ENCODE results near the gene NRARP. TPM values are rescaled to one million over a fixed set of nuclear protein-coding genes. Genes with fewer than 3 reads are reported as not detected.
"Not testable (repeated sequence)": the region's sequence is repeated elsewhere in the genome, so short reads cannot be mapped to it uniquely, and the experiment has no call there.

Gene NRARP
- total RNA-seq, 2 experiments from 2014 or later, result 5.0 to 5.3 TPM

GRCh38 chr9:137270929-137271695 lies 31.0 kb downstream of the NRARP start:
- peaks cover 26% of the 10 kb centered on the region for H3K36me3 Mint-ChIP-seq
- H3K27me3 Mint-ChIP-seq, result peaks cover 4% of the 10 kb centered on the region
- peak overlapping the region; percentile 27 for H3K4me3 Mint-ChIP-seq
- peak; percentile 50 for DNase-seq
- peak overlapping the region; percentile 28 for H3K27ac Mint-ChIP-seq
- H3K9me3 Mint-ChIP-seq, result no peaks in the 10 kb centered on the region
- peaks cover 8% of the 10 kb centered on the region for H3K4me1 Mint-ChIP-seq

- Mint-ChIP-seq H3K4me1 (peaks cover 5% of the 10 kb centered on the region), H3K27ac (no peak overlapping the region), H3K4me3 (no peak overlapping the region), H3K36me3 (peaks cover 26% of the 10 kb centered on the region), H3K27me3 (no peaks in the 10 kb centered on the region), H3K9me3 (no peaks in the 10 kb centered on the region)
- no peak for DNase-seq
These were observed 32.8 kb downstream of the NRARP start for GRCh38 chr9:137269231-137269772.

- Mint-ChIP-seq H3K4me1 (peaks cover 5% of the 10 kb centered on the region), H3K27ac (no peak overlapping the region), H3K36me3 (peaks cover 28% of the 10 kb centered on the region), H3K9me3 (no peaks in the 10 kb centered on the region), H3K27me3 (no peaks in the 10 kb centered on the region), H3K4me3 (no peak overlapping the region)
- DNase-seq, result no peak
These were observed 33.4 kb downstream of the NRARP start for GRCh38 chr9:137268538-137269201.

GRCh38 chr9:137267933-137268355 lies 34.1 kb downstream of the NRARP start:
- DNase-seq, result no peak
- Mint-ChIP-seq H3K4me1 (peaks cover 5% of the 10 kb centered on the region), H3K27ac (no peak overlapping the region), H3K9me3 (no peaks in the 10 kb centered on the region), H3K36me3 (peaks cover 31% of the 10 kb centered on the region), H3K4me3 (no peak overlapping the region), H3K27me3 (no peaks in the 10 kb centered on the region)

- no peak for DNase-seq
- no peak overlapping the region for H3K27ac Mint-ChIP-seq
- no peaks in the 10 kb centered on the region for H3K9me3 Mint-ChIP-seq
- H3K27me3 Mint-ChIP-seq, result no peaks in the 10 kb centered on the region
- H3K4me1 Mint-ChIP-seq, result peaks cover 5% of the 10 kb centered on the region
- H3K36me3 Mint-ChIP-seq, result peaks cover 32% of the 10 kb centered on the region
- H3K4me3 Mint-ChIP-seq, result no peak overlapping the region
These were observed 35.3 kb downstream of the NRARP start for GRCh38 chr9:137266585-137267453.

- peaks cover 32% of the 10 kb centered on the region for H3K36me3 Mint-ChIP-seq
- no peak for DNase-seq
- H3K9me3 Mint-ChIP-seq, result no peaks in the 10 kb centered on the region
- H3K27ac Mint-ChIP-seq, result no peak overlapping the region
- no peak overlapping the region for H3K4me3 Mint-ChIP-seq
- H3K27me3 Mint-ChIP-seq, result no peaks in the 10 kb centered on the region
- H3K4me1 Mint-ChIP-seq, result peaks cover under 1% of the 10 kb centered on the region
These were observed 35.9 kb downstream of the NRARP start for GRCh38 chr9:137266162-137266527.

GRCh38 chr9:137265496-137266161 lies 36.4 kb downstream of the NRARP start:
- Mint-ChIP-seq H3K36me3 (peaks cover 32% of the 10 kb centered on the region), H3K4me1 (no peaks in the 10 kb centered on the region), H3K27ac (no peak overlapping the region), H3K4me3 (no peak overlapping the region), H3K27me3 (no peaks in the 10 kb centered on the region), H3K9me3 (no peaks in the 10 kb centered on the region)
- no peak for DNase-seq

- Mint-ChIP-seq H3K4me3 (no peak overlapping the region), H3K27me3 (no peaks in the 10 kb centered on the region), H3K36me3 (peaks cover 27% of the 10 kb centered on the region), H3K4me1 (no peaks in the 10 kb centered on the region), H3K9me3 (no peaks in the 10 kb centered on the region), H3K27ac (no peak overlapping the region)
- DNase-seq, result no peak
These were observed 38.0 kb downstream of the NRARP start for GRCh38 chr9:137264067-137264466.

- Mint-ChIP-seq H3K9me3 (no peaks in the 10 kb centered on the region), H3K4me3 (no peak overlapping the region)
These were observed 38.6 kb downstream of the NRARP start for GRCh38 chr9:137263506-137263905.

GRCh38 chr9:137262909-137263285 lies 39.2 kb downstream of the NRARP start:
- no peaks in the 10 kb centered on the region for H3K27me3 Mint-ChIP-seq
- no peaks in the 10 kb centered on the region for H3K4me1 Mint-ChIP-seq
- H3K36me3 Mint-ChIP-seq, result peaks cover 24% of the 10 kb centered on the region
- no peak overlapping the region for H3K27ac Mint-ChIP-seq
- H3K9me3 Mint-ChIP-seq, result no peaks in the 10 kb centered on the region
- DNase-seq, result no peak
- H3K4me3 Mint-ChIP-seq, result no peak overlapping the region

More at GRCh38 chr9:137263506-137263905, 38.6 kb downstream of the NRARP start:
- Mint-ChIP-seq H3K4me1 (no peaks in the 10 kb centered on the region), H3K36me3 (peaks cover 27% of the 10 kb centered on the region), H3K27me3 (no peaks in the 10 kb centered on the region), H3K27ac (no peak overlapping the region)
- no peak for DNase-seq

GRCh38 chr9:137262173-137262908 lies 39.7 kb downstream of the NRARP start:
- H3K27ac Mint-ChIP-seq, H3K9me3 Mint-ChIP-seq, DNase-seq, H3K27me3 Mint-ChIP-seq, H3K4me3 Mint-ChIP-seq, H3K4me1 Mint-ChIP-seq: not testable (repeated sequence)
- H3K36me3 Mint-ChIP-seq, result peaks cover 18% of the 10 kb centered on the region

GRCh38 chr9:137256856-137257255 lies 45.2 kb downstream of the NRARP start:
- no peak overlapping the region for H3K27ac Mint-ChIP-seq
- peak overlapping the region; percentile 87 for H3K4me3 Mint-ChIP-seq

GRCh38 chr9:137256362-137256761 lies 45.7 kb downstream of the NRARP start:
- Mint-ChIP-seq H3K36me3 (peaks cover 8% of the 10 kb centered on the region), H3K27ac (no peak overlapping the region), H3K9me3 (no peaks in the 10 kb centered on the region), H3K4me1 (peaks cover 7% of the 10 kb centered on the region), H3K27me3 (no peaks in the 10 kb centered on the region), H3K4me3 (peak overlapping the region; percentile 87)
- no peak for DNase-seq

More at GRCh38 chr9:137256856-137257255, 45.2 kb downstream of the NRARP start:
- DNase-seq, result no peak
- Mint-ChIP-seq H3K27me3 (no peaks in the 10 kb centered on the region), H3K9me3 (no peaks in the 10 kb centered on the region), H3K36me3 (peaks cover 12% of the 10 kb centered on the region), H3K4me1 (peaks cover 7% of the 10 kb centered on the region)
